Pons (tissue), 1 donor: ENCODE measurements around the gene NLRC3.
"Not testable (repeated sequence)": the region's sequence is repeated elsewhere in the genome, so short reads cannot be mapped to it uniquely, and the experiment has no call there.

Source experiments
- DNase-seq: peaks from one replicate; pipeline ENCODE4 v3.0.0-alpha.2; 2016; ENCODE audit warnings: low spot score

The NLRC3 gene

DNA sequence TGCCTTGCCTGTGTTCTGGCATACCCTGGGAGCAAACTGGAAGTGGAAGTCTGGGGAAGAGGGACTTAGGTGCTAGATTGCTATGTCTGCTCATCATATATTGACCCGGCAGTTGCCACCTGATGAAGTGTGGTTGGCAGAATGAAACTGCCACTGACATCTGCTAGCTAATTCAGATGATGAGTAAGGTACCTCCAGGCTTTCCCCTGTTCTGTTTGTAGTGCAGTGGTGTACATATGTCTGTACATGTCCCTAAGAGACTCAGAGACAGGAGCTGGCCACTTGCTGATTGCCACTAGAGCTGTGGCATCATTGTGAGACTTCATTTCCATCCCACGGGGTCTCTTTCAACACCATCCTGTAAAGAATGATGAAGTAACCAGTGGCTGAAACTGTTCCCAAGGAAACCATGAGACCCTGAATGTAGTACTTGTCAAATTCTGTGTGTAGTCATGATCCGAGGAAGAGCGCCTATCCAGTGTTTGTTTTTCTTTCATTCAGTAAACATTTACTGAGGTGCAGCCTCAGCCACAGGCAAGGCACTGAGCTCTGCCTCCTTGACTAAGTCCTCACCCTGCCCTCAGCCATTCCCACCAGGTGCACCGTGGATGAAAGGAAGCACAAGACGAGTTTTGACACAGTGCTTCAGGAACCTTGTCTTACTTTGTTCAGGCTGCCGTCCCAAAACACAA, 63.2 kb downstream of the NLRC3 start:
- no peak for DNase-seq

DNA sequence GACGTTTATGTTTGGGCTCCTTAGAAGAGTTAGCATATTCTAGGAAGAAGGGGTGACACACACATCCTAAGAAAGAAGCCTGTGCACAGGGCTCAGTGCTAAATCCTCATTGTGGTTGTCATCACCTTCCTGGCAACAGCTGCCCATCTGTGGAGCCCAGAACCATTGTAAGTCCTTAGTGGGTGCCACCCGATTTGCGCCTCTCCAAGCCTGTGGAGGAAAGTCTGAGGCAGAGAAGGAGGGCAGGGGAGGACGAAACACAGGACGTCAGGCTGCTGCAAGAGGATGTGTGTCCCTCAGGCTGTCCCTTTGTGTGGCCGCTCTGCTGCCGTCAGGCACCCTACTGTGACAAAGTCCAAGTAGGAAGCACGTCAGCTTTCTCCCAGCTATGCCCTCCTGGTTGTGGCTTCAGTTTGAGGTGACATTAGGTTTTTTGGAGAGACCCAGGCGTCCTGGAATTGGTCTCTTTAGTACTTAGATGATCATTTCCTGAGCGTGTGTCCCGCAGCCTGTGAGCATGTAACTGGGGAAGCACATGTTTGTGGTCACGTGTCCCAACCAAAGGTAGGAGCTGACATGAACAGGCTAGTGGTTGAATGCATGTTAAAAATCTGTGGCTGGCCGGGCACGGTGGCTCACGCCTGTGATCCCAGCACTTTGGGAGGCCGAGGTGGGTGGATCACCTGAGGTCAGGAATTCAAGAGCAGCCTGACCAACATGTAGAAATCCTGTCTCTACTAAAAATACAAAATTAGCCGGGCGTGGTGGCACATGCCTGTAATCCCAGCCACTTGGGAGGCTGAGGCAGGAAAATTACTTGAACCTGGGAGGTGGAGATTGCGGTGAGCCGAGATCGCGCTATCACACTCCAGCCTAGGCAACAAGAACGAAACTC, 65.7 kb downstream of the NLRC3 start:
- DNase-seq: no peak

- no peak for DNase-seq
Observed at GRCh38 chr16:3510416-3510815, 66.8 kb downstream of the NLRC3 start.

DNA sequence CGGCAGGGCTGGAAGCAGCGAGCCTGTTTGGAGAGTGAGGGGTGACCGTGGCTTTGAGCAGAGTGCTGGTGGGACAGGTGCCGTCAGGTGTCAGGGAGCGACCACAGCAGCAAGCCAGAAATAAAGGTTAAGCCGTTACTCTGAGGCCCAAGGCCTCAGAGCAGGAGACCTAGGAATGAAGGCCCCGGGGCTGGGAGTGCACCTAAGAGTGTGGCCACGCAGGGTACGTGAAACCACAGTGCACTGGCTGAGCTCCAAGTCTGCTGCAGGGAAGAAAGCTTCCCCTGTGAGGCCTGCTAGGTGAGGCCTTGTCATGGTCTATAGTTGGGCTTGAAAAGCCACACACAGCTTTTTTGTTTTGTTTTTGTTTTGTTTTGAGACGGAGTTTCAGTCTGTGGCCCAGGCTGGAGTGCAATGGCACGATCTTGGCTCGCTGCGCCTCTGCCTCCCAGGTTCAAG, 67.7 kb downstream of the NLRC3 start:
- DNase-seq: no peak

GRCh38 chr16:3508736-3509135, 68.5 kb downstream of the NLRC3 start:
- DNase-seq: no peak

GRCh38 chr16:3503523-3503922, 73.7 kb downstream of the NLRC3 start:
- no peak for DNase-seq

- DNase-seq: no peak
Observed at GRCh38 chr16:3501783-3502400, 75.3 kb downstream of the NLRC3 start.

GRCh38 chr16:3501412-3501761, 75.8 kb downstream of the NLRC3 start:
- not testable (repeated sequence) for DNase-seq

- no peak for DNase-seq
Observed at GRCh38 chr16:3498988-3499387, 78.2 kb downstream of the NLRC3 start.

GRCh38 chr16:3497771-3498170, 79.4 kb downstream of the NLRC3 start:
- no peak for DNase-seq

GRCh38 chr16:3496386-3496785, 80.8 kb downstream of the NLRC3 start:
- DNase-seq: no peak

GRCh38 chr16:3495176-3495575, 82.0 kb downstream of the NLRC3 start, which contains the start of gene C16orf90:
Gene C16orf90 (minus strand): TSS chr16:3495489. CDS start chr16:3495421, 68 bp downstream.
- no peak for DNase-seq

- no peak for DNase-seq
Observed at GRCh38 chr16:3494386-3494973, 82.7 kb downstream of the NLRC3 start.

GRCh38 chr16:3492356-3492755, 84.8 kb downstream of the NLRC3 start:
- no peak for DNase-seq

- no peak for DNase-seq
Observed at GRCh38 chr16:3490911-3491629, 86.1 kb downstream of the NLRC3 start.
